WTC11 (cell line): ENCODE results near the gene INPP5F. TPM values are rescaled to one million over a fixed set of nuclear protein-coding genes. Genes with fewer than 3 reads are reported as not detected.

Experiments
- ATAC-seq: fragments of 200-7000 bp; cut with Tn5 transposase; 2 replicates; pipeline ENCODE4 v1.10.0; 2021; ENCODE audit warnings: mild to moderate bottlenecking, moderate library complexity
- CTCF ChIA-PET: fragments of 300-600 bp; sonication (Branson Sonifier 250); formaldehyde crosslinking; loops from one replicate; lab custom pipeline; 2021; ENCODE audit warnings: antibody characterized with exemption; lab: Charles Lee
- POLR2A ChIA-PET: fragments of 350-600 bp; sonication (Branson Sonifier 250); formaldehyde crosslinking; loops from one replicate; lab custom pipeline; 2021; ENCODE audit warnings: antibody characterized with exemption; lab: Charles Lee
- DNase-seq: peaks from one replicate; pipeline ENCODE4 v3.0.0; 2021; ENCODE audit warnings: low spot score
- H3K27ac Mint-ChIP-seq: 2 replicates; pipeline ENCODE4 v1.8.0; 2021; ENCODE audit warnings: mixed read lengths
- H3K27me3 Mint-ChIP-seq: 2 replicates; pipeline ENCODE4 v1.8.0; 2021; ENCODE audit warnings: low read depth, mild to moderate bottlenecking, moderate library complexity, mixed read lengths
- H3K36me3 Mint-ChIP-seq: 2 replicates; pipeline ENCODE4 v1.8.0; 2021; ENCODE audit warnings: mixed read lengths
- H3K4me1 Mint-ChIP-seq: 2 replicates; pipeline ENCODE4 v1.8.0; 2022; ENCODE audit warnings: mixed read lengths
- H3K4me3 Mint-ChIP-seq: 2 replicates; pipeline ENCODE4 v1.8.0; 2021; ENCODE audit warnings: mild to moderate bottlenecking, moderate library complexity, mixed read lengths
- H3K9me3 Mint-ChIP-seq: 2 replicates; pipeline ENCODE4 v1.8.0; 2021; ENCODE audit warnings: mixed read lengths
- ATF2 ChIP-seq: sonication (generic); formaldehyde crosslinking; IDR thresholded peaks from 2 replicates; pipeline ENCODE4 v1.8.1; 2022; ENCODE audit warnings: low read depth, missing genetic modification reagents, borderline replicate concordance
- CDX4 ChIP-seq: fragments of 250-450 bp; sonication (Bioruptor Pico); IDR thresholded peaks from 2 replicates; pipeline ENCODE4 v1.9.0; 2021; ENCODE audit warnings: moderate library complexity, mild to moderate bottlenecking, inconsistent platforms, borderline replicate concordance
- CTCF ChIP-seq: fragments of 200-600 bp; IDR thresholded peaks from 2 replicates; pipeline ENCODE4 v1.8.0; 2022; ENCODE audit warnings: antibody characterized with exemption
- ESRRA ChIP-seq: sonication (generic); formaldehyde crosslinking; IDR thresholded peaks from 2 replicates; pipeline ENCODE4 v1.8.1; 2022; ENCODE audit warnings: mild to moderate bottlenecking, missing genetic modification reagents, borderline replicate concordance
- GABPB1 ChIP-seq: sonication (generic); formaldehyde crosslinking; IDR thresholded peaks from 2 replicates; pipeline ENCODE4 v1.8.1; 2023; ENCODE audit warnings: mild to moderate bottlenecking, missing genetic modification reagents
- HMGA2 ChIP-seq: fragments of 250-450 bp; sonication (Bioruptor Pico); IDR thresholded peaks from 2 replicates; pipeline ENCODE4 v1.4.0; 2021; ENCODE audit warnings: mild to moderate bottlenecking, moderate library complexity
- HMGXB4 ChIP-seq: sonication (generic); formaldehyde crosslinking; IDR thresholded peaks from 2 replicates; pipeline ENCODE4 v1.8.1; 2023; ENCODE audit warnings: mild to moderate bottlenecking, moderate library complexity, missing genetic modification reagents
- MXD4 ChIP-seq: fragments of 250-450 bp; sonication (Bioruptor Pico); IDR thresholded peaks from 2 replicates; pipeline ENCODE4 v1.8.0; 2021; ENCODE audit warnings: mild to moderate bottlenecking, moderate library complexity, borderline replicate concordance
- NR2C2 ChIP-seq: sonication (generic); formaldehyde crosslinking; IDR thresholded peaks from 2 replicates; pipeline ENCODE4 v1.8.0; 2022; ENCODE audit warnings: mild to moderate bottlenecking, missing genetic modification reagents
- OVOL2 ChIP-seq: fragments of 250-450 bp; sonication (Bioruptor Pico); IDR thresholded peaks from 2 replicates; pipeline ENCODE4 v1.9.0; 2021; ENCODE audit warnings: mild to moderate bottlenecking, borderline replicate concordance
- USF2 ChIP-seq: sonication (generic); formaldehyde crosslinking; IDR thresholded peaks from 2 replicates; pipeline ENCODE4 v1.8.1; 2023; ENCODE audit warnings: mild to moderate bottlenecking, missing genetic modification reagents, moderate library complexity
- ZBTB43 ChIP-seq: sonication (generic); formaldehyde crosslinking; IDR thresholded peaks from 2 replicates; pipeline ENCODE4 v1.8.1; 2023; ENCODE audit warnings: mild to moderate bottlenecking, missing genetic modification reagents
- ZNF121 ChIP-seq: sonication (generic); formaldehyde crosslinking; IDR thresholded peaks from 2 replicates; pipeline ENCODE4 v1.8.0; 2023; ENCODE audit warnings: missing genetic modification reagents
- ZNF512 ChIP-seq: sonication (generic); formaldehyde crosslinking; IDR thresholded peaks from 2 replicates; pipeline ENCODE4 v1.8.1; 2022; ENCODE audit warnings: missing genetic modification reagents, borderline replicate concordance
- ZNF532 ChIP-seq: fragments of 250-450 bp; sonication (Bioruptor Pico); IDR thresholded peaks from 2 replicates; pipeline ENCODE4 v1.9.0; 2021; ENCODE audit warnings: mild to moderate bottlenecking, borderline replicate concordance
- total RNA-seq: library from RNA; stranded (reverse); gene quantifications from 3 replicates; pipeline ENCODE4 v1.2.3, GENCODE V29; 2021

The INPP5F gene
- total RNA-seq, 1 experiment from 2014 or later: 83.3 TPM

- no peak for TF ChIP-seq ESRRA
- TF ChIP-seq ATF2 (CRISPR knock-in tag): no peak
- no peak for TF ChIP-seq CDX4 (CRISPR knock-in tag)
- TF ChIP-seq USF2 (CRISPR knock-in tag): no peak
These were observed 11.4 kb upstream of the INPP5F start (continued) for GRCh38 chr10:119714484-119714816.

- Mint-ChIP-seq H3K27me3 (peaks cover 4% of the 10 kb centered on the region; the same call in 1 of the 2 replicates), H3K9me3 (peaks cover 19% of the 10 kb centered on the region), H3K27ac (0 out of 2 replicates have a peak overlapping the region, but pooled peaks have one; percentile 18), H3K4me3 (no peak overlapping the region), H3K36me3 (peaks cover 15% of the 10 kb centered on the region), H3K4me1 (peaks cover 10% of the 10 kb centered on the region)
- CTCF ChIA-PET: interaction anchor here (1.1 to 1.7 kb wide), 3 partner anchors 10 to 35 kb away, joined by 4 to 5 read pairs (median 5); partner anchors contain the start of gene INPP5F
- ATAC-seq (peak; percentile 46), DNase-seq (no peak)
- POLR2A ChIA-PET: interaction anchor here (1.8 kb wide), 1 partner anchor 10 kb away, joined by 10 read pairs; the partner anchor contains the start of gene INPP5F
- TF ChIP-seq OVOL2 (CRISPR knock-in tag) (no peak), MXD4 (CRISPR knock-in tag) (no peak)
These were observed 10.0 kb upstream of the INPP5F start for GRCh38 chr10:119715628-119716505.

GRCh38 chr10:119723161-119723560 is 2.7 kb upstream of the INPP5F start:
- Mint-ChIP-seq H3K4me1 (peaks cover 30% of the 10 kb centered on the region), H3K27me3 (peaks cover 4% of the 10 kb centered on the region; the same call in 1 of the 2 replicates), H3K9me3 (peaks cover 12% of the 10 kb centered on the region), H3K27ac (no peak overlapping the region), H3K36me3 (peaks cover 10% of the 10 kb centered on the region), H3K4me3 (no peak overlapping the region)
- POLR2A ChIA-PET: no interaction called here
- ATAC-seq: no peak
- CTCF ChIA-PET: no interaction called here
- DNase-seq: no peak
- no peak for TF ChIP-seq ZNF512 (CRISPR knock-in tag)
- no peak for TF ChIP-seq NR2C2 (CRISPR knock-in tag)
- TF ChIP-seq CTCF: no peak
- TF ChIP-seq HMGA2: no peak
- TF ChIP-seq ZBTB43 (CRISPR knock-in tag): no peak
- TF ChIP-seq HMGXB4: no peak
- no peak for TF ChIP-seq ZNF121 (CRISPR knock-in tag)
- no peak for TF ChIP-seq ZNF532 (CRISPR knock-in tag)
- TF ChIP-seq GABPB1 (CRISPR knock-in tag): no peak
